ENCODE measurements around the gene PARD3B.

The PARD3B gene

GRCh38 chr2:205094031-205094430, 548.8 kb downstream of the PARD3B start:
- no peak for TF ChIP-seq CTCF (IDR thresholded peaks at IDR 0.05; ENCODE audit: borderline replicate concordance, control extremely low read depth, extremely low read depth, insufficient read depth, missing control alignments)
- in situ Hi-C loops (cut with MboI; ENCODE audit: low sequenced_read_pairs, unreplicated experiment) = no loop called here
- DNase-seq (ENCODE audit: low spot score) = no peak

- TF ChIP-seq CTCF (IDR thresholded peaks at IDR 0.05; ENCODE audit: borderline replicate concordance, control extremely low read depth, extremely low read depth, insufficient read depth, missing control alignments) = no peak
- DNase-seq (ENCODE audit: low spot score) = no peak
- in situ Hi-C loops (cut with MboI; ENCODE audit: low sequenced_read_pairs, unreplicated experiment) = no loop called here
Measured at GRCh38 chr2:205103699-205104098, 558.4 kb downstream of the PARD3B start.

- DNase-seq (ENCODE audit: low spot score) = no peak
- in situ Hi-C loops (cut with MboI; ENCODE audit: low sequenced_read_pairs, unreplicated experiment) = no loop called here
- no peak for TF ChIP-seq CTCF (IDR thresholded peaks at IDR 0.05; ENCODE audit: borderline replicate concordance, control extremely low read depth, extremely low read depth, insufficient read depth, missing control alignments)
Measured at GRCh38 chr2:205107810-205108209, 562.5 kb downstream of the PARD3B start.

GRCh38 chr2:205115511-205115910, 570.2 kb downstream of the PARD3B start:
- in situ Hi-C loops (cut with MboI; ENCODE audit: low sequenced_read_pairs, unreplicated experiment) = no loop called here
- no peak for TF ChIP-seq CTCF (IDR thresholded peaks at IDR 0.05; ENCODE audit: borderline replicate concordance, control extremely low read depth, extremely low read depth, insufficient read depth, missing control alignments)
- DNase-seq (ENCODE audit: low spot score) = no peak

GRCh38 chr2:205117125-205117524, 571.9 kb downstream of the PARD3B start:
- no peak for DNase-seq (ENCODE audit: low spot score)
- TF ChIP-seq CTCF (IDR thresholded peaks at IDR 0.05; ENCODE audit: borderline replicate concordance, control extremely low read depth, extremely low read depth, insufficient read depth, missing control alignments) = no peak
- in situ Hi-C loops (cut with MboI; ENCODE audit: low sequenced_read_pairs, unreplicated experiment) = no loop called here

- in situ Hi-C loops (cut with MboI; ENCODE audit: low sequenced_read_pairs, unreplicated experiment) = no loop called here
- DNase-seq (ENCODE audit: low spot score) = no peak
Measured at GRCh38 chr2:205119136-205119535, 573.9 kb downstream of the PARD3B start.

More at GRCh38 chr2:205119136-205119535, 573.9 kb downstream of the PARD3B start:
- no peak for TF ChIP-seq CTCF (IDR thresholded peaks at IDR 0.05; ENCODE audit: borderline replicate concordance, control extremely low read depth, extremely low read depth, insufficient read depth, missing control alignments)

Measured in GM13976 (cell line).